GM21423 (cell line): ENCODE data around the gene IL15.
"Not testable (repeated sequence)": the region's sequence is repeated elsewhere in the genome, so short reads cannot be mapped to it uniquely, and the experiment has no call there.

ENCODE experiments used
- ATAC-seq: cut with Tn5 transposase; IDR thresholded peaks from one replicate; pipeline ENCODE4 v1.9.1; 2021; ENCODE audit warnings: mild to moderate bottlenecking, moderate library complexity; ENCODE audit not compliant: unreplicated experiment

The IL15 gene

DNA sequence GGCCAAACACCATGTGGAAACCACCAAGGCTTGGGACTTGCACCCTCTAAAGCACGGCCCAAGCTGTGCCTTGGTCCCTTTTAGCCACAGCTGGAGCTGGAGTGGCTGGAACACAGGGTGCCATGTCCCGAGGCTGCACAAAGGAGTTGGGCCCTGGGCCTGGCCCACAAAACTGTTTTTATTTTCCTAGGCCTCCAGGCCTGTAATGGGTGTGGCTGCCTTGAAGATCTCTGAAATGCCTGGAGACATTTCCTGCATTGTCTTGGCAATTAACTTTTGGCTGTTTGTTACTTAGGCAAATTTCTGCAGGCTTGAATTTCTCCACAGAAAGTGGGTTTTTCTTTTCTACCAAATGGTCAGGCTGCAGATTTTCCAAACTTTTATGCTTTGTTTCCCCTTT lies 55.7 kb downstream of the IL15 start:
- ATAC-seq: no peak

GRCh38 chr4:141697116-141697515 lies 60.7 kb downstream of the IL15 start:
- no peak for ATAC-seq

GRCh38 chr4:141702472-141703182 lies 66.2 kb downstream of the IL15 start:
- no peak for ATAC-seq

GRCh38 chr4:141703497-141703896 lies 67.1 kb downstream of the IL15 start:
- no peak for ATAC-seq

DNA sequence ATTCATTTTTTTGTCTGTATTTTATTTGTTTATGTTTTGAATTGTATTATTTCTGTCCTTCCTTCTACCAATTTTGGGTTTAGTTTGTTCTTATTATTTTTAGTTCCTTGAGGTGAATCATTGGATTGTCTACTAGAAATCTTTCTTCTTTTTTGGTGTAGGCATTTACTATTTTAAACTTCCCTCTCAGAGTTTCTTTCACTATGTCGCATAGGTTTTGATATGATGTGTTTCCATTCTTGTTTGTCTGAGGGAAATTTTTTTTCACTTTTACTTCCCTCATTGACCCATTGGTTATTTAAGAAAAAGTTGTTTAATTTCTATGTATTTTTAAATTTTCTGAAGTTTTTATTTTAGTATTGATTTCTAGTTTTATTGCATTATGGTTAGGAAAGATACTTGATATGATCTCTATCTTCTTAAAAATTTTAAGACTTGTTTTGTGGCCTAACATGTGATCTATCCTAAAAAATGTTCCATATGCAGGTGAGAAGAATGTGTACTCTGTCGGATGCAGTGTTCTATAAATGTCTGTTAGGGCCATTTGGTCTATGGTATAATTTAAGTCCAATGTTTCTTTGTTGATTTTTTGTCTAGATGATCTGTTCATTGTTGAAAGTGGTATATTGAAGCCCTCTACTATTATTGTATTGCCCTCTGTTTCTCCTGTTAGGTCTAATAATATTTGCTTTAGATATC lies 68.8 kb downstream of the IL15 start:
- peak; percentile 68 for ATAC-seq

DNA sequence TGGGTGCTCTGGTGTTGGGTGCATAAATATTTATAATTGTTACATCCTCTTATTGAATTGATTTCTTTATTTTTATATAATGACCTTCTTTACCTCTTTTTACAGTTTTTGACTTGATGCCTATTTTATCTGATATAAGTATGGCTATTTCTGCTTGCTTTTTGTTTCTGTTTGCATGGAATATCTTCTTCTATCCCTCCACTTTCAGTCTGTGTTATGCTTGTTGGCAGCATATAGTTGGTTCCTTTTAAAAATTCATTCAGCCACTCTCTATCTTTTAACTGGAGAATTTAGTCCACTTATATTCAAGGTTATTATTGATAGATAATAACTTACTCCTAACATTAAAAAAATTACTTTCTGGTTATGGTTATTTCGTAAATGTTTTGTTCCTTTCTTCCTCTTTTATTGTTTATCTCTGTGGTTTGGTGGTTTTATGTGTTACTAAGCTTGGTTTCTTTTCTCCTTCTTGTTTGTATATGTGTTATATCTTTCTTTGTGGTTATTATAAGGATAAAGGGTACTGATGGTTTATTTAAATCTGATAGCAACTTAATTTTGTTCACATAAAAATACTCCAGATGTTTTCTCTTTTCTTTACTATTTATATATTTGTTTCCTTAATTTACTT lies 69.5 kb downstream of the IL15 start:
- peak; percentile 65 for ATAC-seq

DNA sequence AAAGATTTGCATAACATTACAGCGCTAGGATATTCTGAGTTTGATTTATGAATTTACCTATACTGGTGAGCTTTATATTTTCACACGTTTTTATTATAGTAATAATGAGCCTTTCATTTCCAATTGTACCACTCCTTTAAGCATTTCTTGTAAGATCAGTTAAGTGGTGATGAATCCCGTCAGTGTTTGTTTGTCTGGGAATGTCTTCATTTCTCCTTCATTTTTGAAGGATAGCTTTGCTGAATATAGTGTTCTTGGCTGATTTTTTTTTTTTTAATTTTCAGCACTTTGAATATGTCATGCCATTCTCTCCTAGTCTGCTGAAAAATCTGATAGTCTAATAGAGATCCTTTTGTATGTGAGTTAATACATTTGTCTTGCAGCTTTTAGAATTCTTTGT lies 70.1 kb downstream of the IL15 start:
- no peak for ATAC-seq

- no peak for ATAC-seq
Observed at GRCh38 chr4:141711211-141711610, 74.8 kb downstream of the IL15 start.

GRCh38 chr4:141713185-141713584 lies 76.8 kb downstream of the IL15 start:
- ATAC-seq: no peak

GRCh38 chr4:141713771-141714445 lies 77.5 kb downstream of the IL15 start:
- no peak for ATAC-seq

- ATAC-seq: no peak
Observed at GRCh38 chr4:141719585-141719984, 83.2 kb downstream of the IL15 start.

DNA sequence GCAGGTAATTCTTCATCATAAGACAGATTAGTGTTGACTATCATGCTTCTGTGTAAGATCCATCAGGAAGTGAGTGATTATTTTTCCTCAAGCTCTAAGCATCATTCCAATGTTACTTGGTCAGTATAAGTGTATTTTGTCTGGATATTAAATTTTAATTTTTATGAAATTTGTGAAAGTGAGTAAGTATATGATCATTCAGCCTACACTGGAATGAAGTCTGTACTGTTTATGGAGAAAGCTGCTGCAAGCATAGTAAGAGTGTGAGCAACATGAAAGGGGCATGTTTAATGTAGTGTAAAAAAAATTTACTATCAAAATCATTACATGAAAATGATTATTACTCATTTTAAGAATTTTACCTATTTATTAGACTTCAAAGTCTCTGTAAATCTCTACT lies 84.8 kb downstream of the IL15 start:
- no peak for ATAC-seq

DNA sequence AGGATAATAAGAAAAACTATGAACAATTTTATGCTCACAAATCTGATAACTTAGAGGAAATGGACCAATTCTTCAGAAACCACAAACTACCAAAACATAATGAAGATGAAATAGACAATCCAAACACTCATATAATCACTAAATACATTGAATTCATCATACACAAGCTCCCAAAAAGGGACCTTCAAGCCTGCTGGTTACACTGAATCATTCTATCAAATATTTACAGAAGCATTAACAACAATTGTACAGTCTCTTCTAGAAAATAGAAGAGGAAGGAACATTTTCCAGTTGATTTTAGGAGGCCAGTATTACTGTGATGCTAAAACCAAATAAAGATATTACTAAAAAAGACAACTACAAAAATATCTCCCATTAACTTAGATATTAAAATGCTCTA lies 88.3 kb downstream of the IL15 start:
- ATAC-seq: no peak

GRCh38 chr4:141727420-141727819 lies 91.0 kb downstream of the IL15 start:
- no peak for ATAC-seq

DNA sequence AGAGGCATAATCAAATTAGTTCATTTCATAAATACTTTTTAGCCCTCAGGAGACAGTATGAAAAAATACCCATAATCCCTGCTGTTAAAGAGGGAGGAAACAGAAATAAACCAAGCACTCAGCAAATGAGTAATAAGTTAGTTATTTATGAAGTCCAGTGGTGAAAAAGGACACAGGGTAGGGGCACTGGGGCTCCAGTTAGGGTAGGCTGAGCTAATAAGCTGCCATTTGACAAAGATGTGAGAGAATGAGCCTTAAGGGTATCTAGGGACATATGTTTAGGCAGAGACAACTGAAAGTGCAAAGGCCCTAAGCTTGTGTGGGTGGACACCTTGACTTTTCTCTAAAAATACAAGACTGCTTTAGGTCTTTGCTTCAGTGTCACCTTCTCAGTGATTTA lies 94.4 kb downstream of the IL15 start:
- ATAC-seq: no peak

GRCh38 chr4:141731481-141731880 lies 95.1 kb downstream of the IL15 start:
- ATAC-seq: no peak

DNA sequence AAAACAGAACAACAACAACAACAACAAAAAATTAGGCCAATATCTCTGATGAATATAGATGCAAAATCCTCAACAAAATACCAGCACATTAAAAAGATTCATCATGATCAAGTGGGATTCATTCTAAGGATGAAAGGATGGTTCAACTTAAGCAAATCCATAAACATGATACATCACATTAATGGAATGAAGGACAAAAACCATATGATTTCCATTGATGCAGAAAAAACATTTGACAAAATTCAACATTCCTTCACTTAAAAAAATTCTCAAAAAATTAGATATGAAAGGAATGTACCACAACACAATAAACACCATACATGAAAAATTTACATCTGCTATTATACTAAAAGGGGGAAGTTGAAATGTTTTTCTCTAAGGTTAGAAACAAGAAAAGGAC lies 103.3 kb downstream of the IL15 start:
- no peak for ATAC-seq

DNA sequence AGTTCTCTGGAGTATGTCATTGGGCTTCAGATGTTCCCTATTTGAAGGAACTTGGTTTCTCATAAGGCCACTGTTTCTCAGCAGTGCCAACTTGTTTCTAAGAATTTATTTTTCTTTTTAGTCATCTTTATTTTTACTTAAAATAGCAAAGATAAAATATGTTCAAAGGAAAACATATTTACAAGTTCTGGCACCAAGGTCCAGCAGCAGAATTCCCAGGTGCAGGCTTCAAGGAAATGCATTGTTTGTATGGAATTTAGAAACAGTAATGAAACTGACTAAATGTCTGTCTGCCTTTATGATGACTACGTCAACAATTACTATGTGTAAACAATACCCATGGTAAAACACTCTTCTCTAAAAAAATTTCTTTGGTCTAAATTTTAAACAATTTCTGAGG lies 109.6 kb downstream of the IL15 start:
- no peak for ATAC-seq

DNA sequence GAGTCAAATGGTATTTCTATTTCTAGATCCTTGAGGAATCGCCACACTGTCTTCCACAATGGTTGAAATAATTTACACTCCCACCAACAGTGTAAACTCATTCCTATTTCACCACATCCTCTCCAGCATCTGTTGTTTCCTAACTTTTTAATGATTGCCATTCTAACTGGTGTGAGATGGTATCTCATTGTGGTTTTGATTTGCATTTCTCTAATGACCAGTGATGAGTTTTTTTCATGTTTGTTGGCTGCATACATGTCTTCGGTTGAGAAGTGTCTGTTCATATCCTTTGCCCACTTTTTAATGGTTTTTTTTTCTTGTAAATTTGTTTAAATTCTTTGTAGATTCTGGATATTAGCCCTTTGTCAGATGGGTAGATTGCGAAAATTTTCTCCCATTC lies 115.4 kb downstream of the IL15 start:
- not testable (repeated sequence) for ATAC-seq

GRCh38 chr4:141757287-141757686 lies 120.9 kb downstream of the IL15 start:
- no peak for ATAC-seq

GRCh38 chr4:141759796-141760425 lies 123.5 kb downstream of the IL15 start:
- ATAC-seq: no peak
